Measurements from ENCODE around the gene TNFSF4. TPM values are rescaled to one million over a fixed set of nuclear protein-coding genes. Genes with fewer than 3 reads are reported as not detected.

Gene TNFSF4
- total and polyA plus RNA-seq, 2 of the 13 experiments (the other 11 are each of a cell fraction or from before 2014, with no cell fraction given): 2.4 to 7.9 TPM

GRCh38 chr1:173190101-173190936 is 16.8 kb downstream of the TNFSF4 start (continued):
- peak; percentile 80; the same call in 1 of the 2 replicates for TF ChIP-seq TGIF2 (CRISPR knock-in tag; IDR thresholded peaks at IDR 0.05)
- TF ChIP-seq NFYB (CRISPR knock-in tag; IDR thresholded peaks at IDR 0.05): no peak
- no peak for TF ChIP-seq ZNF34 (CRISPR knock-in tag; IDR thresholded peaks at IDR 0.05; ENCODE audit: borderline replicate concordance)
- TF ChIP-seq RBM22 (optimal IDR thresholded peaks at IDR 0.05; ENCODE audit: low read length): no peak
- TF ChIP-seq NBN (conservative IDR thresholded peaks at IDR 0.05): no peak
- no peak for TF ChIP-seq ZNF781 (CRISPR knock-in tag; IDR thresholded peaks at IDR 0.05; ENCODE audit: borderline replicate concordance, not compliant biosample characterization)
- no peak for TF ChIP-seq ZNF589 (CRISPR knock-in tag; conservative IDR thresholded peaks at IDR 0.05)
- no peak for TF ChIP-seq PRPF4 (IDR thresholded peaks at IDR 0.05; ENCODE audit: low read depth, low read length, poor library complexity, severe bottlenecking)
- TF ChIP-seq, protein P1, sequence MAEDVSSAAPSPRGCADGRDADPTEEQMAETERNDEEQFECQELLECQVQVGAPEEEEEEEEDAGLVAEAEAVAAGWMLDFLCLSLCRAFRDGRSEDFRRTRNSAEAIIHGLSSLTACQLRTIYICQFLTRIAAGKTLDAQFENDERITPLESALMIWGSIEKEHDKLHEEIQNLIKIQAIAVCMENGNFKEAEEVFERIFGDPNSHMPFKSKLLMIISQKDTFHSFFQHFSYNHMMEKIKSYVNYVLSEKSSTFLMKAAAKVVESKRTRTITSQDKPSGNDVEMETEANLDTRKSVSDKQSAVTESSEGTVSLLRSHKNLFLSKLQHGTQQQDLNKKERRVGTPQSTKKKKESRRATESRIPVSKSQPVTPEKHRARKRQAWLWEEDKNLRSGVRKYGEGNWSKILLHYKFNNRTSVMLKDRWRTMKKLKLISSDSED (CRISPR knock-in tag; IDR thresholded peaks at IDR 0.05): no peak
- TF ChIP-seq ZBTB37 (CRISPR knock-in tag; IDR thresholded peaks at IDR 0.05): no peak
- peak; percentile 74; the same call in 1 of the 2 replicates for TF ChIP-seq ZNF501 (CRISPR knock-in tag; IDR thresholded peaks at IDR 0.05)
- TF ChIP-seq HMG20B (CRISPR knock-in tag; conservative IDR thresholded peaks at IDR 0.05): no peak; the same call in 1 of the 2 replicates
- TF ChIP-seq ZSCAN21 (CRISPR knock-in tag; IDR thresholded peaks at IDR 0.05; ENCODE audit: borderline replicate concordance): no peak
- TF ChIP-seq ARNT2 (CRISPR knock-in tag; IDR thresholded peaks at IDR 0.05; ENCODE audit: low read depth): no peak
- TF ChIP-seq NR2F1 (CRISPR knock-in tag; IDR thresholded peaks at IDR 0.05): peak in 1 of 2 experiments; percentile 44; a peak in 2 of 4 replicates
- no peak for TF ChIP-seq ZFP62 (CRISPR knock-in tag; IDR thresholded peaks at IDR 0.05)
- TF ChIP-seq NFYC (CRISPR knock-in tag; IDR thresholded peaks at IDR 0.05): 0 out of 2 replicates have a peak, but pooled peaks have one; percentile 23
- peak; percentile 77 for TF ChIP-seq HDAC2 (CRISPR knock-in tag; IDR thresholded peaks at IDR 0.05)
- TF ChIP-seq SMC3 (IDR thresholded peaks at IDR 0.05; ENCODE audit: low read length): peak; percentile 27; the same call in 1 of the 2 replicates
- no peak for TF ChIP-seq CC2D1A (CRISPR knock-in tag; IDR thresholded peaks at IDR 0.05)
- 0 out of 2 replicates have a peak, but pooled peaks have one; percentile 28 for TF ChIP-seq CEBPG (CRISPR knock-in tag; IDR thresholded peaks at IDR 0.05)
- no peak for TF ChIP-seq KDM4B (CRISPR knock-in tag; IDR thresholded peaks at IDR 0.05)
- no peak for TF ChIP-seq ZNF335 (CRISPR knock-in tag; IDR thresholded peaks at IDR 0.05)
- no peak for TF ChIP-seq CREM (IDR thresholded peaks at IDR 0.05)
- no peak for TF ChIP-seq CREM (CRISPR knock-in tag; IDR thresholded peaks at IDR 0.05)
- no peak for TF ChIP-seq SUZ12 (IDR thresholded peaks at IDR 0.05; ENCODE audit: low read depth, low read length)
- TF ChIP-seq ZNF598 (CRISPR knock-in tag; IDR thresholded peaks at IDR 0.05; ENCODE audit: borderline replicate concordance): no peak
- no peak for TF ChIP-seq CSRNP1 (CRISPR knock-in tag; IDR thresholded peaks at IDR 0.05)

Data from HepG2 (cell line).